K562 (cell line): Measurements from ENCODE around the gene LYST. TPM values are rescaled to one million over a fixed set of nuclear protein-coding genes. Genes with fewer than 3 reads are reported as not detected.

Experiments
- ATAC-seq: fragments of 200-7000 bp; cut with Tn5 transposase; 3 replicates; pipeline ENCODE4 v1.9.1; 2020; ENCODE audit warnings: moderate library complexity
- BruUV-seq: library from RNA; stranded (reverse); fragments of 400-500 nt; replicated peaks from 2 replicates; lab custom pipeline; 2021; lab: Mats Ljungman, UMichigan
- CTCF ChIA-PET: fragments of 300-600 bp; formaldehyde crosslinking; extraction: SDS; loops from one replicate; lab custom pipeline; 2021; ENCODE audit warnings: low intra/inter-chr PET ratio; lab: Yijun Ruan, JAX
- POLR2A ChIA-PET: fragments of 300-600, 350-650 bp; sonication (Branson Sonifier 250); formaldehyde crosslinking; extraction: SDS; loops from one replicate; lab custom pipeline; 2021; ENCODE audit warnings: antibody characterized with exemption, inconsistent platforms; lab: Yijun Ruan, JAX
- DNase-seq, 4 experiments: peaks; one replicate each; pipeline versions ENCODE4 v3.0.0 to v3.0.0-alpha.2; 2011 to 2018; ENCODE audit warnings: low spot score in 3 of 4, mixed read lengths in 3 of 4; ENCODE audit errors: extremely low read depth in 1 of 4
- FAIRE-seq: peaks from 2 replicates; lab custom pipeline; 2011; peaks lifted over from hg19 to GRCh38; lab: Jason Lieb, UNC
- H2AFZ ChIP-seq: 2 replicates; pipeline ENCODE4 v1.6.0; 2011; ENCODE audit warnings: low read depth, low read length, control low read depth, inconsistent platforms
- H3K27ac ChIP-seq: fragments of 200-600 bp; 3 replicates; pipeline ENCODE4 v1.8.0; 2011; ENCODE audit warnings: low read depth, mild to moderate bottlenecking, control low read depth, inconsistent platforms, low read length, moderate library complexity, mixed read lengths; ENCODE audit errors: extremely low read depth
- H3K27me3 ChIP-seq, 2 experiments: fragments of 300-600 bp in 1 of 2; 2 replicates in 1 of 2; 3 replicates in 1 of 2; pipeline versions ENCODE4 v1.6.0 to v1.8.0; 2011; ENCODE audit warnings: inconsistent platforms in 2 of 2, low read length in 2 of 2, mild to moderate bottlenecking in 1 of 2, mixed read lengths in 1 of 2, moderate library complexity in 1 of 2; ENCODE audit not compliant: control insufficient read depth in 2 of 2, insufficient read depth in 2 of 2
- H3K36me3 ChIP-seq: fragments of 300-600 bp; 3 replicates; pipeline ENCODE4 v1.8.0; 2011; ENCODE audit warnings: mild to moderate bottlenecking, low read length, inconsistent platforms; ENCODE audit not compliant: control insufficient read depth, insufficient read depth
- H3K4me1 ChIP-seq, 2 experiments: fragments of 200-600 bp in 1 of 2; replicated peaks in 1 of 2; 2 replicates in 1 of 2; 3 replicates in 1 of 2; pipeline versions ENCODE4 v1.5.1 to v1.8.0; 2011; ENCODE audit warnings: inconsistent platforms in 2 of 2, low read length in 2 of 2, mild to moderate bottlenecking in 1 of 2, mixed read lengths in 1 of 2, moderate library complexity in 1 of 2; ENCODE audit not compliant: control insufficient read depth in 2 of 2, insufficient read depth in 2 of 2
- H3K4me2 ChIP-seq: 2 replicates; pipeline ENCODE4 v1.6.1; 2011; ENCODE audit warnings: low read length, control low read depth, inconsistent platforms, mixed read lengths; ENCODE audit not compliant: insufficient read depth
- H3K4me3 ChIP-seq: fragments of 200-600 bp; sonication (generic), shearing (Covaris generic); 2 replicates; pipeline ENCODE4 v1.5.1; 2016; ENCODE audit warnings: control low read depth, inconsistent platforms
- H3K79me2 ChIP-seq: fragments of 200-600 bp; 3 replicates; pipeline ENCODE4 v1.8.0; 2011; ENCODE audit warnings: low read length, inconsistent platforms; ENCODE audit not compliant: control insufficient read depth, insufficient read depth
- H3K9ac ChIP-seq, 2 experiments: 2 replicates each; pipeline versions ENCODE4 v1.6.0 to v1.6.1; 2011; ENCODE audit warnings: low read depth in 2 of 2, low read length in 2 of 2, control low read depth in 1 of 2, inconsistent platforms in 1 of 2, mild to moderate bottlenecking in 1 of 2, mixed read lengths in 1 of 2; ENCODE audit not compliant: insufficient read depth in 1 of 2
- H3K9me1 ChIP-seq: one replicate; pipeline ENCODE4 v1.6.0; 2011; ENCODE audit warnings: inconsistent platforms, mild to moderate bottlenecking, low read length, moderate library complexity; ENCODE audit not compliant: control insufficient read depth, insufficient read depth
- H3K9me3 ChIP-seq: replicated peaks from 2 replicates; pipeline ENCODE4 v1.5.1; 2011; ENCODE audit warnings: low read depth, low read length, inconsistent platforms; ENCODE audit not compliant: control insufficient read depth, insufficient read depth
- H4K20me1 ChIP-seq: replicated peaks from 2 replicates; pipeline ENCODE4 v1.6.1; 2011; ENCODE audit warnings: low read length, inconsistent platforms, mixed read lengths; ENCODE audit not compliant: control insufficient read depth, insufficient read depth
- ARID2 ChIP-seq: fragments of 450-650 bp; IDR thresholded peaks from 2 replicates; pipeline ENCODE4 v1.6.1; 2017; ENCODE audit warnings: antibody characterized with exemption, mild to moderate bottlenecking
- ATF7 ChIP-seq: fragments of 450-650 bp; IDR thresholded peaks from 2 replicates; pipeline ENCODE4 v1.7.1; 2014; ENCODE audit warnings: mild to moderate bottlenecking, moderate library complexity
- C11orf30 ChIP-seq: fragments of 450-650 bp; IDR thresholded peaks from 2 replicates; pipeline ENCODE4 v1.6.1; 2016; ENCODE audit warnings: low read depth, mild to moderate bottlenecking
- ERF ChIP-seq: fragments of 450-650 bp; formaldehyde crosslinking; IDR thresholded peaks from 2 replicates; pipeline ENCODE4 v1.4.0; 2020; ENCODE audit warnings: mild to moderate bottlenecking, mixed read lengths
- HSF4 ChIP-seq: fragments of 250-450 bp; sonication (Bioruptor Pico); IDR thresholded peaks from 2 replicates; pipeline ENCODE4 v2.1.2; 2022; ENCODE audit warnings: mild to moderate bottlenecking, moderate library complexity, borderline replicate concordance
- MAFG ChIP-seq: fragments of 450-650 bp; conservative IDR thresholded peaks from 2 replicates; pipeline ENCODE4 v1.6.1; 2016; ENCODE audit warnings: missing genetic modification characterization, missing compliant biosample characterization
- MAFK ChIP-seq: IDR thresholded peaks from 2 replicates; pipeline ENCODE4 v1.6.1; 2011; ENCODE audit warnings: low read length, improper control_type of control experiment
- MYBL2 ChIP-seq, 2 experiments: fragments of 450-650 bp in 1 of 2; sonication (generic) in 1 of 2; formaldehyde crosslinking in 1 of 2; IDR thresholded peaks; 2 replicates each; pipeline versions ENCODE4 v1.6.1 to v1.8.1; 2017 to 2022; ENCODE audit warnings: borderline replicate concordance in 1 of 2, inconsistent platforms in 1 of 2, low read depth in 1 of 2, mild to moderate bottlenecking in 1 of 2, missing genetic modification reagents in 1 of 2, moderate library complexity in 1 of 2
- SNRNP70 ChIP-seq: fragments of 200-400 bp; formaldehyde crosslinking; optimal IDR thresholded peaks from 2 replicates; pipeline ENCODE3; 2017; ENCODE audit warnings: low read depth, low read length
- ZNF316 ChIP-seq: fragments of 450-650 bp; IDR thresholded peaks from 2 replicates; pipeline ENCODE4 v1.6.1; 2016
- WGBS: fragments of 100-300 bp; shearing (Covaris generic); methylation state at CpG from one replicate; pipeline ENCODE4 v1.1.6; 2016; ENCODE audit warnings: low coverage, mixed read lengths; ENCODE audit not compliant: insufficient coverage; ENCODE audit errors: missing lambda C conversion rate; 5-methylcytosine and 5-hydroxymethylcytosine counted together
- in situ Hi-C: fragments of 300-500 bp; cut with MboI; formaldehyde crosslinking; loops from 4 replicates; pipeline ENCODE4 v1.15.0; 2018; ENCODE audit warnings: inconsistent platforms, mixed read lengths
- intact Hi-C: fragments of 100-400 bp; cut with micrococcal nuclease; formaldehyde crosslinking; loops from 2 replicates; pipeline ENCODE4 v1.14.2; 2022
- polyA plus RNA-seq, 8 experiments: library from polyadenylated mRNA; depleted of rRNA in 4 of 8; stranded (reverse) in 5 of 8; unstranded in 3 of 8; fragments of >200 nt; fragmentation: Nextera tagmentation in 2 of 8; fragmentation: Illumina TruSeq in 1 of 8; extraction: Ambion mirVana in 2 of 8; extraction: Trizol in 1 of 8; gene quantifications; 2 replicates each; pipeline versions ENCODE4 v1.2.1 to v1.2.3, GENCODE V29; 2011 to 2014; ENCODE audit warnings: inconsistent platforms in 1 of 8, missing spikeins in 1 of 8
- total RNA-seq, 7 experiments: library from RNA; depleted of rRNA in 6 of 7; stranded (reverse); fragments of >200 nt in 6 of 7; fragmentation: Illumina TruSeq in 2 of 7; extraction: Trizol in 2 of 7; gene quantifications; 2 replicates each; pipeline versions ENCODE4 v1.2.1 to v1.2.3, GENCODE V29; 2011 to 2021; ENCODE audit warnings: low replicate concordance in 1 of 7
- TF ChIP-seq, protein P1 (sequence below): fragments of 250-450 bp; sonication (Bioruptor Pico); IDR thresholded peaks from 2 replicates; pipeline ENCODE4 v1.9.0; 2021; ENCODE audit warnings: mild to moderate bottlenecking
- TF ChIP-seq, protein P2 (sequence below): fragments of 450-650 bp; IDR thresholded peaks from 2 replicates; pipeline ENCODE4 v1.7.1; 2018; ENCODE audit warnings: mild to moderate bottlenecking, low read depth; ENCODE audit not compliant: partially characterized antibody

The LYST gene
- total and polyA plus RNA-seq, 9 of the 15 experiments (the other 6 are each of a cell fraction or from before 2014, with no cell fraction given) = 0.73 to 2.4 (median 1.4) TPM

DNA sequence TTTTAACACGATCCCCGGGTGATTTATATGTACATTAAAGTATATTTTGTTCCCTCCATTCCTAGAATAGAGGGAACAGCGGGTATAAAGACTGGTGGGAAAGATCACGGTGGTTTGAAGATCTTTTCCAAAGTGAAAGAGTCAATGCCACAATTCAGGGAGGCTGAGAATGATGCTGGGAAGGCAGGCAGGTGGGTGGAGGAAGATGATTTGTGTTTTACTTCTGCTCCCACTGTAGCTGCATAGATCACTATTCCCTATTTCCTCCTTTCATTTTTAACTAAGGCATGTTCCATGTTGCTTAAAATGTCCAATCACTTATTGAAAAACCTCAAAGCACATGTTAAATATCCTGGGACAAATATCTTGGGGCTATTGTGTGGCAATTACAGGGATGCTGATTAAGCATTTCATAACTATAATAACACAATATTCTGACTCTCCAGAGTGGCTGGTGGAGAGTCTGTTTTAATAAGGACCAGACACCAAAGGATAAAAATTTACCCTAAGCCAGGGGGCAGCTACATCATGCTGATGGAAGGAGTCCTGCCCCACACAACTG lies 8.4 kb upstream of the LYST start:
- no peak overlapping the region for H3K9ac ChIP-seq
- ChIA-PET CTCF (no interaction called here), POLR2A (interaction anchor here (0.5 to 1.0 kb wide), 2 partner anchors 8 to 1026 kb away, joined by 3 read pairs; no protein-coding TSS in a partner anchor)
- 0% methylated on average over 4 of the region's 4 CpGs for WGBS
- no peaks in the 10 kb centered on the region for H3K4me1 ChIP-seq
- ATAC-seq (no peak), DNase-seq (no peak), FAIRE-seq (no peak)
- H4K20me1 ChIP-seq = no peaks in the 10 kb centered on the region
- no peak overlapping the region for H2AFZ ChIP-seq
- no peak overlapping the region for H3K27ac ChIP-seq
- no peak for TF ChIP-seq HSF4 (CRISPR knock-in tag)
- TF ChIP-seq MAFG (tag) = peak; percentile 54
- TF ChIP-seq ARID2 = no peak
- peak; percentile 47; the same call in 1 of the 2 replicates for TF ChIP-seq ZNF316
- TF ChIP-seq, protein P1, sequence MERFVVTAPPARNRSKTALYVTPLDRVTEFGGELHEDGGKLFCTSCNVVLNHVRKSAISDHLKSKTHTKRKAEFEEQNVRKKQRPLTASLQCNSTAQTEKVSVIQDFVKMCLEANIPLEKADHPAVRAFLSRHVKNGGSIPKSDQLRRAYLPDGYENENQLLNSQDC (CRISPR knock-in tag) = no peak
- TF ChIP-seq, protein P2, sequence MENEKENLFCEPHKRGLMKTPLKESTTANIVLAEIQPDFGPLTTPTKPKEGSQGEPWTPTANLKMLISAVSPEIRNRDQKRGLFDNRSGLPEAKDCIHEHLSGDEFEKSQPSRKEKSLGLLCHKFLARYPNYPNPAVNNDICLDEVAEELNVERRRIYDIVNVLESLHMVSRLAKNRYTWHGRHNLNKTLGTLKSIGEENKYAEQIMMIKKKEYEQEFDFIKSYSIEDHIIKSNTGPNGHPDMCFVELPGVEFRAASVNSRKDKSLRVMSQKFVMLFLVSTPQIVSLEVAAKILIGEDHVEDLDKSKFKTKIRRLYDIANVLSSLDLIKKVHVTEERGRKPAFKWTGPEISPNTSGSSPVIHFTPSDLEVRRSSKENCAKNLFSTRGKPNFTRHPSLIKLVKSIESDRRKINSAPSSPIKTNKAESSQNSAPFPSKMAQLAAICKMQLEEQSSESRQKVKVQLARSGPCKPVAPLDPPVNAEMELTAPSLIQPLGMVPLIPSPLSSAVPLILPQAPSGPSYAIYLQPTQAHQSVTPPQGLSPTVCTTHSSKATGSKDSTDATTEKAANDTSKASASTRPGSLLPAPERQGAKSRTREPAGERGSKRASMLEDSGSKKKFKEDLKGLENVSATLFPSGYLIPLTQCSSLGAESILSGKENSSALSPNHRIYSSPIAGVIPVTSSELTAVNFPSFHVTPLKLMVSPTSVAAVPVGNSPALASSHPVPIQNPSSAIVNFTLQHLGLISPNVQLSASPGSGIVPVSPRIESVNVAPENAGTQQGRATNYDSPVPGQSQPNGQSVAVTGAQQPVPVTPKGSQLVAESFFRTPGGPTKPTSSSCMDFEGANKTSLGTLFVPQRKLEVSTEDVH = no peak
- no peak for TF ChIP-seq ATF7
- peak; percentile 43 for TF ChIP-seq C11orf30
- TF ChIP-seq MAFK = 0 out of 2 replicates have a peak, but pooled peaks have one; percentile 21
- no peak for TF ChIP-seq ERF (CRISPR knock-in tag)
- no peak for TF ChIP-seq SNRNP70
- TF ChIP-seq MYBL2 (IDR thresholded peaks at IDR 0.05; ENCODE audit: low read depth) = no peak
- no peak for TF ChIP-seq MYBL2 (CRISPR knock-in tag; IDR thresholded peaks at IDR 0.05; ENCODE audit: borderline replicate concordance)
- in situ Hi-C loops (no loop called here), intact Hi-C loops (no loop called here)
- H3K79me2 ChIP-seq = no peaks in the 10 kb centered on the region
- no peak overlapping the region for H3K4me2 ChIP-seq
- H3K27me3 ChIP-seq = peaks cover 19 to 27% of the 10 kb centered on the region in 2 experiments
- no peak overlapping the region for H3K4me3 ChIP-seq
- H3K9me3 ChIP-seq = no peaks in the 10 kb centered on the region
- no peaks in the 10 kb centered on the region for H3K9me1 ChIP-seq
- H3K36me3 ChIP-seq = no peaks in the 10 kb centered on the region
- no TSS peak for BruUV-seq
